ENCODE measurements around the gene AAMDC.

DNA sequence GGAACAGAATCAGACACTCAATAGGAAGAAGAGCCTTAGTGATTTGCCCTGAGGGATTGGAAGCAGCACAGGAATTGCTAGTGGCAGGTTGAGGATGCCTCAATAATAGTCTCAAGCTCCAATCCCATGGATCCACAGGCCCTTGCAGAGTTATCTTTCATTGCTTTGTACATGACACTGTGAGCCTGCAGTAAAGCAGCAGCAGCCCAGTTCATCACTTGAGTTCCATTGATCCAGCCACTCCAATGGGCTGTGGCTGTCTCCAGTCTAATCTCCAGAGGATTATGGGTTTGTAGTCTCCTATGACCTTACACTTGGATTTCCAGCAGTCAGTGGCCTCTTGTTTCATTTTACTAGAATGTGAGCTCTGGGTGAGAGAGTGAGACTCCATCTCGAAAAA, 45.4 kb downstream of the AAMDC start:
- TF ChIP-seq EZH2 (IDR thresholded peaks at IDR 0.05; ENCODE audit: borderline replicate concordance, insufficient read depth, low read depth, low read length, poor library complexity, severe bottlenecking) (no peak), CTCF (IDR thresholded peaks at IDR 0.05) (no peak)
